ENCODE measurements around the gene LYZL4.

LYZL4 gene

DNA sequence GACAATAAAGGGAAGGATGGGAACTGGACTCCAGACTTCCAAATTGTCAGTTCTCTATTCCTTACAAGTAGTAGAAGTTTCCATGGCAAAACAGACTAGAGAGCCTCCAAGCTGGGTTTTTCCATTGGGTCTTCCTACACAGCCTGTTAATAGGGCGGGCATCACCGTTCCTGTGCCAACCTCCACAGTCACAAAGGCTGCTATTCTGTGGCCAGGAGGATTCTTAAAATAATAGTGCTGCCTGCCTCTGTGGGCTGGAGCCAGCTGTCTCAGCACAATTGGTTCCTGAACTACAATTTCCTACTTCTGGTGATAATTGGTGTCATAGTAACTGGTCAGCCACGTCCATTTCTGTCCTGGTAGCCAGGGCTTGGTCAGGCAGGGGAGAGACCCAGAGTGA, 38.6 kb downstream of the LYZL4 start:
- Mint-ChIP-seq H3K27ac (no peak overlapping the region), H3K27me3 (ENCODE audit: low read depth) (peaks cover 4% of the 10 kb centered on the region), H3K4me3 (no peak overlapping the region), H3K9me3 (peaks cover 9% of the 10 kb centered on the region), H3K36me3 (ENCODE audit: low read depth) (no peaks in the 10 kb centered on the region), H3K4me1 (ENCODE audit: low read depth) (no peaks in the 10 kb centered on the region)
- no peak for DNase-seq (ENCODE audit: low spot score)

GRCh38 chr3:42369832-42370231, 40.6 kb downstream of the LYZL4 start:
- H3K36me3 Mint-ChIP-seq (ENCODE audit: low read depth) = no peaks in the 10 kb centered on the region
- H3K27ac Mint-ChIP-seq = no peak overlapping the region
- H3K9me3 Mint-ChIP-seq = peaks cover 16% of the 10 kb centered on the region
- no peak for DNase-seq (ENCODE audit: low spot score)
- H3K27me3 Mint-ChIP-seq (ENCODE audit: low read depth) = peaks cover 4% of the 10 kb centered on the region
- H3K4me1 Mint-ChIP-seq (ENCODE audit: low read depth) = no peaks in the 10 kb centered on the region
- no peak overlapping the region for H3K4me3 Mint-ChIP-seq

DNA sequence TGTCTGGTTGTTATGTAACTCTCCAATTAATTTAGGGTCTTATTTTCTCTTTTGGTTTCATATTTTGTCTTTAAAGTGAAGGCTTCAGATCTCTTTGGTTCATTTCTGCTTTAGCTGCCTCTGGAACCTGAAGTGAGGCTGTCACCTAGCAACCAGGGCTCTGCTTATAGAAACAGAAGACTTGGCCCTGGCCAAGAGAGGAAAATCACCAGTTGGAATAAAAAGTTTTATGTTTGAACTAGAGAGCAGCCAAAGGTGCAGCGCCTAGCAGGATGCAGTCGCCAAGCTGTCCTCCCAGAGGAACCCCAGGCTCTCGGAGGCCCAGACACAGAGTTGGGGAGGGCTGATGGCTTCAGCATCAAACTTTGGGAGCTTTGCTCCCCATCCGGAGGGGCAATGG, 41.1 kb downstream of the LYZL4 start:
- no peak overlapping the region for H3K4me3 Mint-ChIP-seq
- DNase-seq (ENCODE audit: low spot score) = no peak
- no peak overlapping the region for H3K27ac Mint-ChIP-seq
- no peaks in the 10 kb centered on the region for H3K4me1 Mint-ChIP-seq (ENCODE audit: low read depth)
- H3K9me3 Mint-ChIP-seq = peaks cover 16% of the 10 kb centered on the region
- no peaks in the 10 kb centered on the region for H3K36me3 Mint-ChIP-seq (ENCODE audit: low read depth)
- H3K27me3 Mint-ChIP-seq (ENCODE audit: low read depth) = peaks cover 4% of the 10 kb centered on the region

GRCh38 chr3:42368861-42369260, 41.5 kb downstream of the LYZL4 start:
- Mint-ChIP-seq H3K9me3 (peaks cover 16% of the 10 kb centered on the region), H3K36me3 (ENCODE audit: low read depth) (no peaks in the 10 kb centered on the region), H3K27me3 (ENCODE audit: low read depth) (peaks cover 4% of the 10 kb centered on the region), H3K27ac (no peak overlapping the region), H3K4me1 (ENCODE audit: low read depth) (no peaks in the 10 kb centered on the region), H3K4me3 (no peak overlapping the region)
- no peak for DNase-seq (ENCODE audit: low spot score)

DNA sequence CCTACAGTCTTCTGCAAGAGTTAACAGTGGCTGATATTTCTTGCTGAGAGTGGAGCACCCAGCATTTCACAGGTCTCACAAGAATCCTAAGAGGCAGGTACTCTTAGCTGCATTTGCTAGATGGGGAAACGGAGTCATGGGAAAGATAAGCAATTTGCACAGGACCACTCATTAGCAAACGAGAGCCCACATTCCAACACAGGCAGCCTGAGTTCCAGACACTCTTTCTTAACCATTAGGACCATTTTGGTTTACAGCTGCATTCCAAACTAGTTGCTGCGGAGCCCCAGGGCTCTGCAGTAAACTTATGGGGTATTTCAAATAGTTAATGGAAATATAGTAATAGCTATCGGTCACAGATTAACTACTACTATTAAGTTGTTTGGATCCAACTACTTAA, 42.5 kb downstream of the LYZL4 start:
- H3K4me3 Mint-ChIP-seq = no peak overlapping the region
- H3K9me3 Mint-ChIP-seq = peaks cover 16% of the 10 kb centered on the region
- H3K27ac Mint-ChIP-seq = no peak overlapping the region
- DNase-seq (ENCODE audit: low spot score) = no peak
- H3K4me1 Mint-ChIP-seq (ENCODE audit: low read depth) = no peaks in the 10 kb centered on the region
- H3K27me3 Mint-ChIP-seq (ENCODE audit: low read depth) = peaks cover 4% of the 10 kb centered on the region
- H3K36me3 Mint-ChIP-seq (ENCODE audit: low read depth) = no peaks in the 10 kb centered on the region

DNA sequence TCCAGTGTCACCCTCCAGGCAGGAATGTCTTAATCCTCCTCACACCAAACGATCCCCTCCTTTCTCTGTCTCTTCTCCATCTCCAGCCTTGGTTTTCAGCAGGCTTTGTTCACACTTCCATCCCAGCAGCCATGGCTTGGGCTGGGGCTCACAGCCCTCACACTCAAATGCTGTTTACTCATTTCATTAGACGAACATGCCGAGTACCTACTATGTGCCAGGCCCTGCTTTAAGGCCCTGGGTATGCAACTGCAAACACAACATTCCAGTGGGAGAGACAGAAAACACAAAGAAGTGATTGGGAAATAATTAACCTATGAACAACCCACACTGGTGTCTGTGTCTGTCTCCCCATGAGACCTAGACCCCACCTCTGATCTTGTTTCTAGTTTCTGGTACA, 43.9 kb downstream of the LYZL4 start:
- H3K36me3 Mint-ChIP-seq (ENCODE audit: low read depth) = no peaks in the 10 kb centered on the region
- H3K27ac Mint-ChIP-seq = no peak overlapping the region
- peaks cover 4% of the 10 kb centered on the region for H3K27me3 Mint-ChIP-seq (ENCODE audit: low read depth)
- peaks cover 16% of the 10 kb centered on the region for H3K9me3 Mint-ChIP-seq
- no peak for DNase-seq (ENCODE audit: low spot score)
- no peaks in the 10 kb centered on the region for H3K4me1 Mint-ChIP-seq (ENCODE audit: low read depth)
- H3K4me3 Mint-ChIP-seq = no peak overlapping the region

DNA sequence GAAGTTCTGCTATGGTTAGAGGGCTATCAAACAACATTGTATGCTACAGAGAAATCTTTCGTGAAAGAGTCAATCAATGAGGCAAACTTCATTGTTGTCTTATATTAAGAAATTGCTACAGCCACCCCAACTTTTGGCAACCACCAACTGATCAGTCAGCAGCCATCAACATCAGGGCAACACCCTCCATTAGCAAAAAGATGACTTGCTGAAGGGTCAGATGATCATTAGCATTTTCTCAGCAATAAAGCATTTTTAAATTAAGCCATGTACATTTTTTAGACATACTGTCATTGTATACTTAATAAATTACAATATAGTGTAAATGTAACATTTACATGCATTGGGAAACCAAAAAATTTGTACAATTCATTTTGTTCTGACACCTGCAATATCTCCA, 53.1 kb downstream of the LYZL4 start:
- H3K27ac Mint-ChIP-seq = no peak overlapping the region
- no peaks in the 10 kb centered on the region for H3K4me1 Mint-ChIP-seq (ENCODE audit: low read depth)
- DNase-seq (ENCODE audit: low spot score) = no peak
- no peaks in the 10 kb centered on the region for H3K36me3 Mint-ChIP-seq (ENCODE audit: low read depth)
- peaks cover 4% of the 10 kb centered on the region for H3K27me3 Mint-ChIP-seq (ENCODE audit: low read depth)
- no peak overlapping the region for H3K4me3 Mint-ChIP-seq
- H3K9me3 Mint-ChIP-seq = no peaks in the 10 kb centered on the region

DNA sequence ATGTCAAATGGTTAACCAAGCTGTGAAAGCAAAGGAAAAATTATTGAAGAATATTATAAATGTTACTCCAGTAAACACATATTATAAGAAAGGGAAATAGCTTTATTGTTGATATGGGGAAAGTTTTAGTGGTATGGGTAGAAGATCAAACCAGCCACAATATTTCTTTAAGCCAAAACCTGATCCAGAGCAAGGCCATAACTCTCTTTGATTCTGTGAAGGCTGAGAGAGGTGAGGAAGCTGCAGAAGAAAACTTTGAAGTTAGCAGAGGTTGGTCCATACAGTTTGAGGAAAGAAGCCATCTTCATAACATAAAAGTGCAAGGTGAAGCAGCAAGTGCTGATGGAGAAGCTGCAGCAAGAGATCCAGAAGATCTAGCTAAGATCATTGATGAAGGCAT, 54.8 kb downstream of the LYZL4 start:
- Mint-ChIP-seq H3K4me3 (no peak overlapping the region), H3K36me3 (ENCODE audit: low read depth) (no peaks in the 10 kb centered on the region), H3K27ac (no peak overlapping the region), H3K4me1 (ENCODE audit: low read depth) (no peaks in the 10 kb centered on the region), H3K9me3 (no peaks in the 10 kb centered on the region), H3K27me3 (ENCODE audit: low read depth) (peaks cover 4% of the 10 kb centered on the region)
- no peak for DNase-seq (ENCODE audit: low spot score)

GRCh38 chr3:42353631-42354030, 56.8 kb downstream of the LYZL4 start:
- Mint-ChIP-seq H3K9me3 (no peaks in the 10 kb centered on the region), H3K4me3 (no peak overlapping the region), H3K4me1 (ENCODE audit: low read depth) (no peaks in the 10 kb centered on the region), H3K27ac (no peak overlapping the region), H3K36me3 (ENCODE audit: low read depth) (no peaks in the 10 kb centered on the region), H3K27me3 (ENCODE audit: low read depth) (peaks cover 6% of the 10 kb centered on the region)
- no peak for DNase-seq (ENCODE audit: low spot score)

GRCh38 chr3:42351207-42351606, 59.2 kb downstream of the LYZL4 start:
- no peak for DNase-seq (ENCODE audit: low spot score)
- no peaks in the 10 kb centered on the region for H3K36me3 Mint-ChIP-seq (ENCODE audit: low read depth)
- peaks cover 4% of the 10 kb centered on the region for H3K27me3 Mint-ChIP-seq (ENCODE audit: low read depth)
- H3K27ac Mint-ChIP-seq = no peak overlapping the region
- no peaks in the 10 kb centered on the region for H3K4me1 Mint-ChIP-seq (ENCODE audit: low read depth)
- no peak overlapping the region for H3K4me3 Mint-ChIP-seq
- H3K9me3 Mint-ChIP-seq = no peaks in the 10 kb centered on the region

GRCh38 chr3:42349765-42350594, 60.4 kb downstream of the LYZL4 start:
- Mint-ChIP-seq H3K4me3 (no peak overlapping the region), H3K36me3 (ENCODE audit: low read depth) (no peaks in the 10 kb centered on the region), H3K27me3 (ENCODE audit: low read depth) (peaks cover 2% of the 10 kb centered on the region), H3K4me1 (ENCODE audit: low read depth) (peaks cover 2% of the 10 kb centered on the region), H3K9me3 (no peaks in the 10 kb centered on the region), H3K27ac (no peak overlapping the region)
- no peak for DNase-seq (ENCODE audit: low spot score)

GRCh38 chr3:42347928-42348327, 62.5 kb downstream of the LYZL4 start:
- Mint-ChIP-seq H3K27ac (no peak overlapping the region), H3K36me3 (ENCODE audit: low read depth) (no peaks in the 10 kb centered on the region), H3K27me3 (ENCODE audit: low read depth) (peaks cover 5% of the 10 kb centered on the region), H3K4me1 (ENCODE audit: low read depth) (peaks cover 2% of the 10 kb centered on the region), H3K9me3 (no peaks in the 10 kb centered on the region), H3K4me3 (no peak overlapping the region)
- no peak for DNase-seq (ENCODE audit: low spot score)
